Caco-2 (cell line): ENCODE measurements around the gene SLIT3. TPM values are rescaled to one million over a fixed set of nuclear protein-coding genes. Genes with fewer than 3 reads are reported as not detected.

Source experiments
- BruUV-seq: library from RNA; stranded (reverse); fragments of 400-500 nt; replicated peaks from 2 replicates; lab custom pipeline; 2021; lab: Mats Ljungman, UMichigan
- CTCF ChIA-PET: fragments of 300-600 bp; sonication (Branson Sonifier 250); formaldehyde crosslinking; loops from one replicate; lab custom pipeline; 2022; ENCODE audit warnings: antibody characterized with exemption; lab: Charles Lee
- POLR2A ChIA-PET: fragments of 300-600 bp; sonication (Branson Sonifier 250); formaldehyde crosslinking; loops from one replicate; lab custom pipeline; 2022; ENCODE audit warnings: antibody characterized with exemption; lab: Charles Lee
- DNase-seq, 2 experiments: peaks; one replicate each; pipeline versions ENCODE4 v3.0.0 to v3.0.0-alpha.2; 2020 to 2022
- H3K27me3 ChIP-seq: replicated peaks from 2 replicates; pipeline ENCODE4 v1.6.0; 2011; ENCODE audit warnings: low read length; ENCODE audit not compliant: control insufficient read depth, insufficient read depth
- H3K36me3 ChIP-seq: 2 replicates; pipeline ENCODE4 v1.5.1; 2011; ENCODE audit warnings: low read length; ENCODE audit not compliant: control insufficient read depth, insufficient read depth
- H3K4me1 ChIP-seq: fragments of 250-450 bp; sonication (Bioruptor Pico); 2 replicates; pipeline ENCODE4 v1.5.1; 2020; ENCODE audit warnings: mild to moderate bottlenecking
- H3K4me3 ChIP-seq: 2 replicates; pipeline ENCODE4 v1.5.1; 2011; ENCODE audit warnings: low read depth, mild to moderate bottlenecking, control low read depth, low read length
- H3K9me3 ChIP-seq: fragments of 250-450 bp; sonication (Bioruptor Pico); 2 replicates; pipeline ENCODE4 v1.5.1; 2020; ENCODE audit warnings: mild to moderate bottlenecking, moderate library complexity
- H3K27ac Mint-ChIP-seq: one replicate; pipeline ENCODE4 v1.8.0; 2022; ENCODE audit warnings: mixed read lengths; ENCODE audit not compliant: unreplicated experiment
- H3K27me3 Mint-ChIP-seq: one replicate; pipeline ENCODE4 v1.8.0; 2022; ENCODE audit warnings: mixed read lengths; ENCODE audit not compliant: insufficient read depth, unreplicated experiment
- H3K36me3 Mint-ChIP-seq: one replicate; pipeline ENCODE4 v1.8.0; 2022; ENCODE audit warnings: mild to moderate bottlenecking, mixed read lengths; ENCODE audit not compliant: insufficient read depth, unreplicated experiment
- H3K4me1 Mint-ChIP-seq: one replicate; pipeline ENCODE4 v1.8.0; 2022; ENCODE audit warnings: low read depth, mixed read lengths; ENCODE audit not compliant: unreplicated experiment
- H3K4me3 Mint-ChIP-seq: one replicate; pipeline ENCODE4 v1.8.0; 2022; ENCODE audit warnings: mild to moderate bottlenecking, moderate library complexity, mixed read lengths; ENCODE audit not compliant: unreplicated experiment
- H3K9me3 Mint-ChIP-seq: one replicate; pipeline ENCODE4 v1.8.0; 2022; ENCODE audit warnings: mixed read lengths; ENCODE audit not compliant: unreplicated experiment
- intact Hi-C: fragments of 100-400 bp; cut with micrococcal nuclease; formaldehyde crosslinking; loops from one replicate; pipeline ENCODE4 v1.10.0; 2022; ENCODE audit not compliant: unreplicated experiment
- total RNA-seq: library from RNA; stranded (reverse); gene quantifications from 2 replicates; pipeline ENCODE4 v1.2.3, GENCODE V29; 2022
- TF ChIP-seq, protein P1 (sequence below), 2 experiments: fragments of 200-600 bp in 1 of 2; IDR thresholded peaks; 1 replicate in 1 of 2; 2 replicates in 1 of 2; pipeline versions ENCODE4 v1.5.1 to v1.8.0; 2011 to 2022; ENCODE audit warnings: antibody characterized with exemption in 1 of 2, control low read depth in 1 of 2, inconsistent platforms in 1 of 2, low read depth in 1 of 2, low read length in 1 of 2, mild to moderate bottlenecking in 1 of 2, moderate library complexity in 1 of 2; ENCODE audit not compliant: insufficient read depth in 1 of 2, severe bottlenecking in 1 of 2, unreplicated experiment in 1 of 2

Gene SLIT3
- total RNA-seq, 1 experiment from 2014 or later: 2.1 TPM

DNA sequence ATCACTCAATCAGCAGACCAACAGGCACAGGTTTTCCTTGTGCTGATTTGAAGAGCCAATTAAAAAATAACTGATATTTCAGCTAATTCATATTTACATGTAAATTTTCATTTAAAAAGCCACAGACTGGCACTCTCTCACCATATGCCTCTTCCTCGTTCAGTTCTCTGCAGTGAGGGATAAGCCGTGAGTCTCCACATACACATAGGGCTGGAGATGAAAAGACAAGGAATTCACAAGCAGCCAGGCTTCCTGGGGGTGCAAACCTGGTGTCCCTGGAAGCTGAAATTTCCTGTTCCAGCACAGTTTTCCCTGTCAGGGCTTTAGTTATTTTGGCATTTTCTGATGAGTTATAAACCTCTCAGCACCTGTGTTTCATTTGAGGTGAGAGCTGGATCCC lies 397.9 kb downstream of the SLIT3 start:
- peaks cover 5% of the 10 kb centered on the region for H3K36me3 Mint-ChIP-seq
- TF ChIP-seq, protein P1, sequence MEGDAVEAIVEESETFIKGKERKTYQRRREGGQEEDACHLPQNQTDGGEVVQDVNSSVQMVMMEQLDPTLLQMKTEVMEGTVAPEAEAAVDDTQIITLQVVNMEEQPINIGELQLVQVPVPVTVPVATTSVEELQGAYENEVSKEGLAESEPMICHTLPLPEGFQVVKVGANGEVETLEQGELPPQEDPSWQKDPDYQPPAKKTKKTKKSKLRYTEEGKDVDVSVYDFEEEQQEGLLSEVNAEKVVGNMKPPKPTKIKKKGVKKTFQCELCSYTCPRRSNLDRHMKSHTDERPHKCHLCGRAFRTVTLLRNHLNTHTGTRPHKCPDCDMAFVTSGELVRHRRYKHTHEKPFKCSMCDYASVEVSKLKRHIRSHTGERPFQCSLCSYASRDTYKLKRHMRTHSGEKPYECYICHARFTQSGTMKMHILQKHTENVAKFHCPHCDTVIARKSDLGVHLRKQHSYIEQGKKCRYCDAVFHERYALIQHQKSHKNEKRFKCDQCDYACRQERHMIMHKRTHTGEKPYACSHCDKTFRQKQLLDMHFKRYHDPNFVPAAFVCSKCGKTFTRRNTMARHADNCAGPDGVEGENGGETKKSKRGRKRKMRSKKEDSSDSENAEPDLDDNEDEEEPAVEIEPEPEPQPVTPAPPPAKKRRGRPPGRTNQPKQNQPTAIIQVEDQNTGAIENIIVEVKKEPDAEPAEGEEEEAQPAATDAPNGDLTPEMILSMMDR (IDR thresholded peaks at IDR 0.05; ENCODE audit: insufficient read depth in 1 of 2, low read depth in 1 of 2, low read length in 1 of 2, severe bottlenecking in 1 of 2, unreplicated experiment in 1 of 2): no peak
- H3K9me3 Mint-ChIP-seq: no peaks in the 10 kb centered on the region
- CTCF ChIA-PET: interaction anchor here (0.5 kb wide), 1 partner anchor 108 kb away, joined by 3 read pairs; no protein-coding TSS in a partner anchor
- H3K9me3 ChIP-seq: no peaks in the 10 kb centered on the region
- peaks cover 6% of the 10 kb centered on the region for H3K27me3 Mint-ChIP-seq
- H3K4me3 Mint-ChIP-seq: no peak overlapping the region
- no peaks in the 10 kb centered on the region for H3K27me3 ChIP-seq
- no peak for DNase-seq
- intact Hi-C loops: no loop called here
- H3K36me3 ChIP-seq: no peaks in the 10 kb centered on the region
- H3K4me3 ChIP-seq: no peak overlapping the region
- no peaks in the 10 kb centered on the region for H3K4me1 ChIP-seq
- H3K27ac Mint-ChIP-seq: no peak overlapping the region
- BruUV-seq: no TSS peak
- POLR2A ChIA-PET: no interaction called here
- H3K4me1 Mint-ChIP-seq: no peaks in the 10 kb centered on the region

DNA sequence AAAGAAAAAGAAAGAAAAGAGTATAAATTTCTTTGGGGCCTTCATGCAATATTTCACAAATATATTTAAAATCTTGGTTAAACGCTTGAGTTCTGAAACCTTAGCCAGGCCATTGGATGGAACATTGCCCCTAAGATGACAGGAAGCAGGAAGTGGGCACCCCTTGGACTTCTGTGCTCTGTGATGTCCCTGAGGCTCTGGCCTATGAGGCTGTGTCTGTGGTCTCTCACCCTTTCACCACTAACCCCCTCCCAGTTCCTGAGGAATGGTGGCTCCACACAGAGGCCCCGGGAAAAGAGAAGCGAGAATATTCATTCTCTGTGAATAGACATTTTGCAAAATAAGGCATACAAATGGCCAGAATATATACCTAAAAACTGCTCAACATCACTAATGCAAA lies 401.3 kb downstream of the SLIT3 start:
- Histone ChIP-seq H3K27me3 (no peaks in the 10 kb centered on the region; the same call in none of the 2 replicates), H3K36me3 (no peaks in the 10 kb centered on the region), H3K4me3 (no peak overlapping the region), H3K4me1 (no peaks in the 10 kb centered on the region), H3K9me3 (no peaks in the 10 kb centered on the region)
- H3K27ac Mint-ChIP-seq: no peak overlapping the region
- no peak for DNase-seq
- peaks cover 17% of the 10 kb centered on the region for H3K27me3 Mint-ChIP-seq
- ChIA-PET POLR2A (no interaction called here), CTCF (no interaction called here)
- intact Hi-C loops: no loop called here
- no peaks in the 10 kb centered on the region for H3K4me1 Mint-ChIP-seq
- no peak overlapping the region for H3K4me3 Mint-ChIP-seq
- TF ChIP-seq, protein P1 (IDR thresholded peaks at IDR 0.05; ENCODE audit: insufficient read depth in 1 of 2, low read depth in 1 of 2, low read length in 1 of 2, severe bottlenecking in 1 of 2, unreplicated experiment in 1 of 2): no peak
- no TSS peak for BruUV-seq
- H3K36me3 Mint-ChIP-seq: peaks cover 5% of the 10 kb centered on the region
- H3K9me3 Mint-ChIP-seq: no peaks in the 10 kb centered on the region

DNA sequence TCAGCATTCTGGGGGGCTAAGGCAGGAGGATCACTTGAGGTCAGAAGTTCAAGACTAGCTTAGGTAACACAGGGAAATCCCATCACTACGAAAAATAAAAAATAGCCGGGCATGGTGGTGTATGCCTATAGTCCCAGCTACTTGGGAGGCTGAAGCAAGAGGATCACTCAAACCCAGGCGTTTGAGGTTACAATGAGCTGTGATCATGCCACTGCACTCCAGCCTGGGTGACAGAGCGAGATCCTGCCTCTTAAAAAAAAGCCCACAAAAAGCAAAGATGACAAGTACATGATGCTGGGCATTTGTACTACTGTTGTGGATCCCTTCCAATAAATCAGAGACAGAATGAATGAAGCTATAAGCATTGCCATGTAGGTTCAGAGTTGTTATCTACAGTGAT lies 401.7 kb downstream of the SLIT3 start:
- H3K9me3 Mint-ChIP-seq: no peaks in the 10 kb centered on the region
- H3K4me1 Mint-ChIP-seq: no peaks in the 10 kb centered on the region
- Histone ChIP-seq H3K36me3 (no peaks in the 10 kb centered on the region), H3K4me1 (no peaks in the 10 kb centered on the region), H3K27me3 (no peaks in the 10 kb centered on the region; the same call in none of the 2 replicates), H3K4me3 (no peak overlapping the region), H3K9me3 (no peaks in the 10 kb centered on the region)
- TF ChIP-seq, protein P1 (IDR thresholded peaks at IDR 0.05; ENCODE audit: insufficient read depth in 1 of 2, low read depth in 1 of 2, low read length in 1 of 2, severe bottlenecking in 1 of 2, unreplicated experiment in 1 of 2): no peak
- no peak for DNase-seq
- ChIA-PET CTCF (no interaction called here), POLR2A (no interaction called here)
- H3K4me3 Mint-ChIP-seq: no peak overlapping the region
- no TSS peak for BruUV-seq
- intact Hi-C loops: no loop called here
- H3K36me3 Mint-ChIP-seq: peaks cover 5% of the 10 kb centered on the region
- no peak overlapping the region for H3K27ac Mint-ChIP-seq
- peaks cover 21% of the 10 kb centered on the region for H3K27me3 Mint-ChIP-seq
